ENCODE measurements around the gene LRRC45. TPM values are rescaled to one million over a fixed set of nuclear protein-coding genes. Genes with fewer than 3 reads are reported as not detected.

LRRC45 gene
- total RNA-seq, 3 donors from 2014 or later (not counting 1 experiment from before 2014, with no cell fraction given) = 15.9 to 21.6 (median 16.8) TPM

GRCh38 chr17:81998691-81999438, 24.2 kb upstream of the LRRC45 start:
- no peak for ATAC-seq
- no peaks in the 10 kb centered on the region for H3K4me1 Mint-ChIP-seq
- Histone ChIP-seq H3K27me3 (ENCODE audit: control insufficient read depth, insufficient read depth, low read length) (no peaks in the 10 kb centered on the region), H3K4me1 (ENCODE audit: control insufficient read depth, insufficient read depth, low read length) (no peaks in the 10 kb centered on the region), H3K4me3 (ENCODE audit: low read length) (no peak overlapping the region), H3K9me3 (ENCODE audit: control insufficient read depth, insufficient read depth, low read length) (no peaks in the 10 kb centered on the region), H3K27ac (ENCODE audit: low read length) (no peak overlapping the region), H3K36me3 (ENCODE audit: control insufficient read depth, insufficient read depth, low read length) (peaks cover 3% of the 10 kb centered on the region)
- WGBS (ENCODE audit: insufficient coverage) = 89% methylated on average over 14 of the region's 14 CpGs
- intact Hi-C loops (cut with micrococcal nuclease) = no loop called here
- no peak overlapping the region for H3K4me3 Mint-ChIP-seq
- no peak for DNase-seq
- no peak for TF ChIP-seq CTCF (IDR thresholded peaks at IDR 0.05)
- no peaks in the 10 kb centered on the region for H3K27me3 Mint-ChIP-seq (ENCODE audit: low read depth in 2 of 2)
- no peaks in the 10 kb centered on the region for H3K36me3 Mint-ChIP-seq
- no peak overlapping the region for H3K27ac Mint-ChIP-seq
- H3K9me3 Mint-ChIP-seq = no peaks in the 10 kb centered on the region

- 93% methylated on average over 12 of the region's 12 CpGs for WGBS (ENCODE audit: insufficient coverage)
- no peak for ATAC-seq
- no peak overlapping the region for H3K4me3 ChIP-seq (ENCODE audit: low read length)
- no peak overlapping the region for H3K4me3 Mint-ChIP-seq
- H3K4me1 Mint-ChIP-seq = no peaks in the 10 kb centered on the region
- DNase-seq = no peak
- H3K27me3 ChIP-seq (ENCODE audit: control insufficient read depth, insufficient read depth, low read length) = no peaks in the 10 kb centered on the region
- H3K9me3 ChIP-seq (ENCODE audit: control insufficient read depth, insufficient read depth, low read length) = no peaks in the 10 kb centered on the region
- H3K27me3 Mint-ChIP-seq (ENCODE audit: low read depth in 2 of 2) = no peaks in the 10 kb centered on the region
- no peaks in the 10 kb centered on the region for H3K4me1 ChIP-seq (ENCODE audit: control insufficient read depth, insufficient read depth, low read length)
- no peaks in the 10 kb centered on the region for H3K9me3 Mint-ChIP-seq
- no peak overlapping the region for H3K27ac Mint-ChIP-seq
- TF ChIP-seq CTCF (IDR thresholded peaks at IDR 0.05) = no peak
- H3K36me3 ChIP-seq (ENCODE audit: control insufficient read depth, insufficient read depth, low read length) = peaks cover 3% of the 10 kb centered on the region
- H3K27ac ChIP-seq (ENCODE audit: low read length) = no peak overlapping the region
- intact Hi-C loops (cut with micrococcal nuclease) = no loop called here
- H3K36me3 Mint-ChIP-seq = no peaks in the 10 kb centered on the region
These were observed 23.5 kb upstream of the LRRC45 start for GRCh38 chr17:81999587-81999975.

GRCh38 chr17:81999976-82000802, 22.9 kb upstream of the LRRC45 start:
- Histone ChIP-seq H3K9me3 (ENCODE audit: control insufficient read depth, insufficient read depth, low read length) (no peaks in the 10 kb centered on the region), H3K36me3 (ENCODE audit: control insufficient read depth, insufficient read depth, low read length) (peaks cover 3% of the 10 kb centered on the region), H3K27me3 (ENCODE audit: control insufficient read depth, insufficient read depth, low read length) (no peaks in the 10 kb centered on the region), H3K27ac (ENCODE audit: low read length) (no peak overlapping the region), H3K4me3 (ENCODE audit: low read length) (no peak overlapping the region), H3K4me1 (ENCODE audit: control insufficient read depth, insufficient read depth, low read length) (no peaks in the 10 kb centered on the region)
- intact Hi-C loops (cut with micrococcal nuclease) = no loop called here
- Mint-ChIP-seq H3K9me3 (no peaks in the 10 kb centered on the region), H3K27ac (no peak overlapping the region), H3K4me3 (no peak overlapping the region), H3K27me3 (ENCODE audit: low read depth in 2 of 2) (no peaks in the 10 kb centered on the region), H3K4me1 (no peaks in the 10 kb centered on the region), H3K36me3 (no peaks in the 10 kb centered on the region)
- TF ChIP-seq CTCF (IDR thresholded peaks at IDR 0.05) = no peak
- no peak for ATAC-seq
- DNase-seq = no peak
- 91% methylated on average over 36 of the region's 36 CpGs for WGBS (ENCODE audit: insufficient coverage)

Measured in natural killer cell (primary cell).